HG02798 (cell line): ENCODE results near the gene OR1N2.
"Not testable (repeated sequence)": the region's sequence is repeated elsewhere in the genome, so short reads cannot be mapped to it uniquely, and the experiment has no call there.

Experiments
- ATAC-seq: cut with Tn5 transposase; IDR thresholded peaks from one replicate; pipeline ENCODE4 v1.9.1; 2021; ENCODE audit warnings: mild to moderate bottlenecking; ENCODE audit not compliant: unreplicated experiment, poor library complexity

OR1N2 gene

GRCh38 chr9:122552812-122553211 lies at the start of gene OR1N2:
OR1N2 (plus strand) TSS chr9:122553112; CDS start chr9:122553212, 100 bp downstream.
- ATAC-seq = no peak

- no peak for ATAC-seq
These were observed 45.9 kb upstream of the OR1N2 start for GRCh38 chr9:122506964-122507363.

GRCh38 chr9:122510502-122510901 lies 42.4 kb upstream of the OR1N2 start, which contains the start of gene OR1J2:
OR1J2 (plus strand) TSS chr9:122510802; CDS start chr9:122510802, 0 bp downstream.
- no peak for ATAC-seq

GRCh38 chr9:122518226-122518625 lies 34.7 kb upstream of the OR1N2 start:
- ATAC-seq = no peak

- ATAC-seq = no peak
These were observed 34.1 kb upstream of the OR1N2 start, which contains the start of gene OR1J4 for GRCh38 chr9:122518841-122519240. OR1J4 (plus strand) TSS chr9:122519141; CDS start chr9:122519141, 0 bp downstream.

GRCh38 chr9:122519376-122519775 lies 33.5 kb upstream of the OR1N2 start:
- no peak for ATAC-seq

- ATAC-seq = no peak
These were observed 26.3 kb upstream of the OR1N2 start for GRCh38 chr9:122526602-122527001.

GRCh38 chr9:122527193-122527592 lies 25.7 kb upstream of the OR1N2 start, which contains the start of gene OR1N1:
OR1N1 (minus strand) TSS chr9:122527293; CDS start chr9:122527293, 0 bp downstream.
- no peak for ATAC-seq

GRCh38 chr9:122531157-122531556 lies 21.8 kb upstream of the OR1N2 start:
- ATAC-seq = not testable (repeated sequence)

- ATAC-seq = no peak
These were observed 16.8 kb upstream of the OR1N2 start for GRCh38 chr9:122536134-122536533.

- ATAC-seq = not testable (repeated sequence)
These were observed 15.8 kb upstream of the OR1N2 start for GRCh38 chr9:122537066-122537465.

GRCh38 chr9:122538757-122539156 lies 14.2 kb upstream of the OR1N2 start:
- no peak for ATAC-seq

- ATAC-seq = no peak
These were observed 6.7 kb upstream of the OR1N2 start for GRCh38 chr9:122546196-122546595.

- ATAC-seq = no peak
These were observed 1.5 kb upstream of the OR1N2 start for GRCh38 chr9:122551371-122551770.

GRCh38 chr9:122561446-122561845 lies 8.5 kb downstream of the OR1N2 start:
- no peak for ATAC-seq

GRCh38 chr9:122562134-122562760 lies 9.3 kb downstream of the OR1N2 start:
- ATAC-seq = no peak

GRCh38 chr9:122567901-122568300 lies 15.0 kb downstream of the OR1N2 start:
- no peak for ATAC-seq

GRCh38 chr9:122572456-122572855 lies 19.5 kb downstream of the OR1N2 start:
- no peak for ATAC-seq

GRCh38 chr9:122579874-122580273 lies 27.0 kb downstream of the OR1N2 start:
- no peak for ATAC-seq

GRCh38 chr9:122580360-122580759 lies 27.4 kb downstream of the OR1N2 start:
- no peak for ATAC-seq

- ATAC-seq = not testable (repeated sequence)
These were observed 30.4 kb downstream of the OR1N2 start, which contains the start of gene OR1L8 for GRCh38 chr9:122583284-122583683. OR1L8 (minus strand) TSS chr9:122583384; CDS start chr9:122568477, 14,907 bp downstream.
